ENCODE results near the gene TUBGCP2.

DNA sequence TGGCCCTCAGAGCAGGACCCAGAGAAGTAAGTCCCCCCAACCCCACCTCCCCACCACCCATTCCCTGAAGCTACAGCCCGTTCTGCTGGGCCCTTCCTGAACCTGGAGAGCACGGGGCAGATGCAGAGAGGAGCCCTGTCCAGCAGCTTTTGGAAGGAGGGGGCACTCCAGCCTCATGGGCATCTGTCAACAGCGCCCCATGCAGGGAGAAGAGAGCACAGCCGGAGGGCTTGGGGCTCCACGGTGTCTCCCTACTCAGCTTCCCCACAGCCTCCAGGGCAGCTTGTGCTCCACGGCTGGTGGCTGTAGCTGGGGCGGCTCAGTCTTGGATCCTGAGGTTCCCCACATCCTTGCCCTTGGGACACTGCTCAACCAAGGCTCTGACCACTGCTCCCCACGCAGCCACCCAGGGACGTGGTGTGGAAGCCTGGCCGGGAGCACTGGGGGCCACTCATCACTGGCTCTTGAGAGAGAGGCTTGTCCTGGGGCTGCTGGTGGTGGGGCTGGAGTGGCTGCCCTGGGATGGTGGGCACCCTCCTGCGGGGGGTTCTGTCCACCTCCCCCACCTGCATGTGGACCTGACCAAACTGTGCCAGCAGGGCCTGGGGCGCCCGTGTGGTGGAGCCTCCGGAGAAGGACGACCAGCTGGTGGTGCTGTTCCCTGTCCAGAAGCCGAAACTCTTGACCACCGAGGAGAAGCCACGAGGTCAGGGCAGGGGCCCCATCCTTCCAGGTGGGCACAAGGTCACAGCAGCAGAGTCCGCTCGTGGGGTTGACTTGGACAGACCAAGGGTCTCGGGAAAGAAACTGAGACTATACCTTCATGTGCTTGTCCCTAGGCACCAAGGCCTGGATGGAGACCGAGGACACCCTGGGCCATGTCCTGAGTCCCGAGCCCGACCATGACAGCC is 43.0 kb upstream of the TUBGCP2 start:
- TF ChIP-seq, protein P1, sequence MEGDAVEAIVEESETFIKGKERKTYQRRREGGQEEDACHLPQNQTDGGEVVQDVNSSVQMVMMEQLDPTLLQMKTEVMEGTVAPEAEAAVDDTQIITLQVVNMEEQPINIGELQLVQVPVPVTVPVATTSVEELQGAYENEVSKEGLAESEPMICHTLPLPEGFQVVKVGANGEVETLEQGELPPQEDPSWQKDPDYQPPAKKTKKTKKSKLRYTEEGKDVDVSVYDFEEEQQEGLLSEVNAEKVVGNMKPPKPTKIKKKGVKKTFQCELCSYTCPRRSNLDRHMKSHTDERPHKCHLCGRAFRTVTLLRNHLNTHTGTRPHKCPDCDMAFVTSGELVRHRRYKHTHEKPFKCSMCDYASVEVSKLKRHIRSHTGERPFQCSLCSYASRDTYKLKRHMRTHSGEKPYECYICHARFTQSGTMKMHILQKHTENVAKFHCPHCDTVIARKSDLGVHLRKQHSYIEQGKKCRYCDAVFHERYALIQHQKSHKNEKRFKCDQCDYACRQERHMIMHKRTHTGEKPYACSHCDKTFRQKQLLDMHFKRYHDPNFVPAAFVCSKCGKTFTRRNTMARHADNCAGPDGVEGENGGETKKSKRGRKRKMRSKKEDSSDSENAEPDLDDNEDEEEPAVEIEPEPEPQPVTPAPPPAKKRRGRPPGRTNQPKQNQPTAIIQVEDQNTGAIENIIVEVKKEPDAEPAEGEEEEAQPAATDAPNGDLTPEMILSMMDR (IDR thresholded peaks at IDR 0.05), result no peak
- TF ChIP-seq POLR2A (IDR thresholded peaks at IDR 0.05), result no peak

Data from testis (tissue), 2 donors.